K562 (cell line): Measurements from ENCODE around the gene SPDYE6. TPM values are rescaled to one million over a fixed set of nuclear protein-coding genes. Genes with fewer than 3 reads are reported as not detected.
A peak's percentile ranks its signal among the peaks of the same experiment; 100 is the strongest.

ENCODE experiments used
- BRCA1 ChIP-seq, 2 experiments: fragments of 450-650 bp in 1 of 2; sonication (generic) in 1 of 2; formaldehyde crosslinking in 1 of 2; IDR thresholded peaks; 2 replicates each; pipeline versions ENCODE4 v1.5.0 to v1.6.1; 2017 to 2020; ENCODE audit warnings: mild to moderate bottlenecking in 1 of 2, missing genetic modification reagents in 1 of 2
- CC2D1A ChIP-seq: fragments of 450-650 bp; IDR thresholded peaks from 2 replicates; pipeline ENCODE4 v1.6.1; 2017; ENCODE audit warnings: mild to moderate bottlenecking
- CREB3 ChIP-seq: fragments of 450-650 bp; conservative IDR thresholded peaks from 2 replicates; pipeline ENCODE4 v1.6.1; 2016; ENCODE audit warnings: missing genetic modification characterization, low read depth, mild to moderate bottlenecking, missing compliant biosample characterization, moderate library complexity
- CREBBP ChIP-seq: IDR thresholded peaks from one replicate; pipeline ENCODE4 v1.6.1; 2012; ENCODE audit warnings: low read depth, mild to moderate bottlenecking, control low read depth, inconsistent platforms, low read length
- E2F5 ChIP-seq: sonication (generic); formaldehyde crosslinking; IDR thresholded peaks from 2 replicates; pipeline ENCODE4 v1.8.0; 2022; ENCODE audit warnings: mild to moderate bottlenecking, missing genetic modification reagents
- KAT8 ChIP-seq: fragments of 450-650 bp; IDR thresholded peaks from 2 replicates; pipeline ENCODE4 v1.6.1; 2016; ENCODE audit warnings: low read depth, mild to moderate bottlenecking
- KDM2B ChIP-seq: fragments of 250-450 bp; sonication (Bioruptor Pico); IDR thresholded peaks from 2 replicates; pipeline ENCODE4 v1.8.0; 2021; ENCODE audit warnings: mild to moderate bottlenecking, moderate library complexity
- LEF1 ChIP-seq: fragments of 450-650 bp; IDR thresholded peaks from 2 replicates; pipeline ENCODE4 v1.6.1; 2016; ENCODE audit warnings: mild to moderate bottlenecking
- MCM3 ChIP-seq: fragments of 450-650 bp; IDR thresholded peaks from 2 replicates; pipeline ENCODE4 v1.6.1; 2016
- NFIC ChIP-seq: fragments of 450-650 bp; IDR thresholded peaks from 2 replicates; pipeline ENCODE4 v1.6.1; 2017; ENCODE audit warnings: mild to moderate bottlenecking, inconsistent platforms
- PHF8 ChIP-seq: fragments of 200-600 bp; sonication (generic); IDR thresholded peaks from 2 replicates; pipeline ENCODE4 v1.6.1; 2012; ENCODE audit warnings: mixed run types, mild to moderate bottlenecking, inconsistent platforms, low read length, moderate library complexity, borderline replicate concordance
- PPARD ChIP-seq: fragments of 250-450 bp; sonication (Bioruptor Pico); IDR thresholded peaks from 2 replicates; pipeline ENCODE4 v1.8.0; 2022; ENCODE audit warnings: inconsistent platforms, mild to moderate bottlenecking, moderate library complexity
- PYGO2 ChIP-seq: fragments of 450-650 bp; IDR thresholded peaks from 2 replicates; pipeline ENCODE4 v1.6.1; 2016; ENCODE audit warnings: mild to moderate bottlenecking, missing genetic modification characterization, moderate library complexity, missing compliant biosample characterization
- RREB1 ChIP-seq: fragments of 250-450 bp; sonication (Bioruptor Pico); IDR thresholded peaks from 2 replicates; pipeline ENCODE4 v1.4.0; 2020
- SMAD2 ChIP-seq: fragments of 150-350 bp; IDR thresholded peaks from 2 replicates; pipeline ENCODE4 v1.6.1; 2014; ENCODE audit warnings: low read depth, mild to moderate bottlenecking, low read length
- SNAPC5 ChIP-seq: fragments of 250-450 bp; sonication (Bioruptor Pico); IDR thresholded peaks from 2 replicates; pipeline ENCODE4 v1.8.0; 2021; ENCODE audit warnings: moderate library complexity, mild to moderate bottlenecking, inconsistent platforms
- SNRNP70 ChIP-seq: fragments of 200-400 bp; formaldehyde crosslinking; optimal IDR thresholded peaks from 2 replicates; pipeline ENCODE3; 2017; ENCODE audit warnings: low read depth, low read length
- THRB ChIP-seq: fragments of 450-650 bp; formaldehyde crosslinking; conservative IDR thresholded peaks from 2 replicates; pipeline ENCODE4 v1.4.0; 2022; ENCODE audit warnings: mild to moderate bottlenecking, missing genetic modification characterization
- polyA plus RNA-seq, 8 experiments: library from polyadenylated mRNA; depleted of rRNA in 4 of 8; stranded (reverse) in 5 of 8; unstranded in 3 of 8; fragments of >200 nt; fragmentation: Nextera tagmentation in 2 of 8; fragmentation: Illumina TruSeq in 1 of 8; extraction: Ambion mirVana in 2 of 8; extraction: Trizol in 1 of 8; gene quantifications; 2 replicates each; pipeline versions ENCODE4 v1.2.1 to v1.2.3, GENCODE V29; 2011 to 2014; ENCODE audit warnings: inconsistent platforms in 1 of 8, missing spikeins in 1 of 8
- total RNA-seq, 7 experiments: library from RNA; depleted of rRNA in 6 of 7; stranded (reverse); fragments of >200 nt in 6 of 7; fragmentation: Illumina TruSeq in 2 of 7; extraction: Trizol in 2 of 7; gene quantifications; 2 replicates each; pipeline versions ENCODE4 v1.2.1 to v1.2.3, GENCODE V29; 2011 to 2021; ENCODE audit warnings: low replicate concordance in 1 of 7

SPDYE6 gene
- total and polyA plus RNA-seq, 9 of the 15 experiments (the other 6 are each of a cell fraction or from before 2014, with no cell fraction given): 0.24 to 0.35 TPM; not detected in 7

GRCh38 chr7:102395873-102396709, 39.8 kb upstream of the SPDYE6 start, which contains the start of gene PRKRIP1 (continued):
- TF ChIP-seq RREB1 (CRISPR knock-in tag) (no peak), NFIC (peak; percentile 92), LEF1 (no peak), CC2D1A (no peak), SNRNP70 (no peak), SMAD2 (no peak), SNAPC5 (CRISPR knock-in tag) (no peak), KDM2B (CRISPR knock-in tag) (no peak), E2F5 (CRISPR knock-in tag) (no peak), MCM3 (no peak), PYGO2 (tag) (no peak), CREB3 (no peak), PHF8 (peak; percentile 88), KAT8 (no peak), PPARD (no peak), CREBBP (no peak), BRCA1 (IDR thresholded peaks at IDR 0.05) (no peak), BRCA1 (CRISPR knock-in tag; IDR thresholded peaks at IDR 0.05) (no peak), THRB (CRISPR knock-in tag) (0 out of 2 replicates have a peak, but pooled peaks have one; percentile 27)
